ENCODE results near the gene AVPI1. TPM values are rescaled to one million over a fixed set of nuclear protein-coding genes. Genes with fewer than 3 reads are reported as not detected.

Gene AVPI1
- total and polyA plus RNA-seq, 2 donors (not counting 3 experiments of a cell fraction or from before 2014, with no cell fraction given), result 2.4 to 3.7 TPM

GRCh38 chr10:97708976-97709946 lies 22.2 kb upstream of the AVPI1 start:
- Histone ChIP-seq H2AFZ (ENCODE audit: low read depth, low read length) (no peak overlapping the region), H3K9ac (replicated peaks; ENCODE audit: extremely low read depth, insufficient read depth, low read length) (no peak overlapping the region), H3K4me3 (replicated peaks in 1 of 3; ENCODE audit: insufficient read depth in 1 of 3, low read depth in 1 of 3, low read length in 3 of 3) (no peak overlapping the region), H3K4me2 (ENCODE audit: insufficient read depth, low read length) (no peak overlapping the region), H3K36me3 (ENCODE audit: control insufficient read depth in 2 of 2, extremely low read depth in 1 of 2, insufficient read depth in 2 of 2, low read length in 2 of 2) (no peaks in the 10 kb centered on the region), H3K79me2 (ENCODE audit: control insufficient read depth, insufficient read depth, low read length) (peaks cover 5% of the 10 kb centered on the region), H3K27me3 (ENCODE audit: control insufficient read depth in 2 of 2, insufficient read depth in 2 of 2, low read length in 2 of 2) (no peaks in the 10 kb centered on the region), H3K4me1 (ENCODE audit: control insufficient read depth, extremely low read depth, insufficient read depth, low read length) (peaks cover 4% of the 10 kb centered on the region), H4K20me1 (replicated peaks; ENCODE audit: control insufficient read depth, extremely low read depth, insufficient read depth, low read length) (no peaks in the 10 kb centered on the region), H3K27ac (ENCODE audit: insufficient read depth, low read depth, low read length) (no peak overlapping the region), H3K9me3 (replicated peaks; ENCODE audit: control insufficient read depth, insufficient read depth, low read length) (no peaks in the 10 kb centered on the region), H3K9me1 (replicated peaks; ENCODE audit: control insufficient read depth, extremely low read depth, insufficient read depth, low read length) (no peaks in the 10 kb centered on the region)
- ChIA-PET POLR2A (interaction anchor here (0.6 to 1.2 kb wide), 2 partner anchors 15 to 23 kb away, joined by 3 to 4 read pairs; no protein-coding TSS in a partner anchor), CTCF (interaction anchor here (0.6 to 18.5 kb wide), 30 partner anchors 8 to 1849 kb away, joined by 3 to 863 read pairs (median 4); partner anchors contain the start of genes AVPI1 and ZFYVE27)
- peak; percentile 72 for DNase-seq (ENCODE audit: low read depth, low spot score)
- BruUV-seq (replicated peaks), result no TSS peak
- peak; percentile 92 for FAIRE-seq
- dilution Hi-C loops (cut with MboI; ENCODE audit: extremely low pct_ligation_motif_present, low sequenced_read_pairs), result no loop called here
- peak; percentile 74 to 77 for TF ChIP-seq CTCF (IDR thresholded peaks at IDR 0.05; ENCODE audit: extremely low read depth in 1 of 2, insufficient read depth in 1 of 2, low read depth in 1 of 2, low read length in 2 of 2)
- TF ChIP-seq MYC (IDR thresholded peaks at IDR 0.05; ENCODE audit: low read depth, low read length), result no peak
- intact Hi-C loops (cut with micrococcal nuclease), result loop anchor here (1.0 kb wide), 1 partner anchor 22 kb away; no protein-coding TSS in a partner anchor

GRCh38 chr10:97708167-97708566 lies 21.1 kb upstream of the AVPI1 start:
- intact Hi-C loops (cut with micrococcal nuclease) (no loop called here), dilution Hi-C loops (cut with MboI; ENCODE audit: extremely low pct_ligation_motif_present, low sequenced_read_pairs) (no loop called here)
- DNase-seq (ENCODE audit: low read depth, low spot score) (no peak), FAIRE-seq (no peak)
- no peak overlapping the region for H3K4me2 ChIP-seq (ENCODE audit: insufficient read depth, low read length)
- no peak for TF ChIP-seq GATA2 (IDR thresholded peaks at IDR 0.05; ENCODE audit: insufficient read depth, insufficient read length, low read depth, low read length)
- no peak for TF ChIP-seq MYC (IDR thresholded peaks at IDR 0.05; ENCODE audit: low read depth, low read length)
- no peak for TF ChIP-seq JUN (IDR thresholded peaks at IDR 0.05; ENCODE audit: borderline replicate concordance, insufficient read depth, insufficient read length, low read depth)
- no peak for TF ChIP-seq CTCF (IDR thresholded peaks at IDR 0.05; ENCODE audit: extremely low read depth in 1 of 2, insufficient read depth in 1 of 2, low read depth in 1 of 2, low read length in 2 of 2)
- TF ChIP-seq FOS (IDR thresholded peaks at IDR 0.05; ENCODE audit: borderline replicate concordance, insufficient read depth, low read length), result no peak
- TF ChIP-seq EZH2 (IDR thresholded peaks at IDR 0.05; ENCODE audit: borderline replicate concordance, low read depth, low read length, severe bottlenecking), result no peak
- no peak for TF ChIP-seq POLR2A (IDR thresholded peaks at IDR 0.05; ENCODE audit: low read depth, low read length)
- TF ChIP-seq POLR2AphosphoS5 (IDR thresholded peaks at IDR 0.05; ENCODE audit: insufficient read depth, low read depth, low read length), result no peak
- TF ChIP-seq MAX (IDR thresholded peaks at IDR 0.05; ENCODE audit: insufficient read depth, insufficient read length), result no peak
- H4K20me1 ChIP-seq (replicated peaks; ENCODE audit: control insufficient read depth, extremely low read depth, insufficient read depth, low read length), result no peaks in the 10 kb centered on the region
- POLR2A ChIA-PET, result interaction anchor here (0.6 to 1.2 kb wide), 2 partner anchors 22 to 35 kb away, joined by 3 read pairs; no protein-coding TSS in a partner anchor
- CTCF ChIA-PET, result interaction anchor here (0.8 to 18.5 kb wide), 6 partner anchors 18 to 36 kb away, joined by 3 to 863 read pairs (median 32); partner anchors contain the start of genes AVPI1 and ZFYVE27
- H3K79me2 ChIP-seq (ENCODE audit: control insufficient read depth, insufficient read depth, low read length), result no peaks in the 10 kb centered on the region
- H3K27ac ChIP-seq (ENCODE audit: insufficient read depth, low read depth, low read length), result no peak overlapping the region
- peaks cover 3% of the 10 kb centered on the region for H3K4me1 ChIP-seq (ENCODE audit: control insufficient read depth, extremely low read depth, insufficient read depth, low read length)
- H2AFZ ChIP-seq (ENCODE audit: low read depth, low read length), result no peak overlapping the region
- no TSS peak for BruUV-seq (replicated peaks)
- H3K4me3 ChIP-seq (replicated peaks in 1 of 3; ENCODE audit: insufficient read depth in 1 of 3, low read depth in 1 of 3, low read length in 3 of 3), result no peak overlapping the region
- no peaks in the 10 kb centered on the region for H3K27me3 ChIP-seq (ENCODE audit: control insufficient read depth in 2 of 2, insufficient read depth in 2 of 2, low read length in 2 of 2)
- H3K36me3 ChIP-seq (ENCODE audit: control insufficient read depth in 2 of 2, extremely low read depth in 1 of 2, insufficient read depth in 2 of 2, low read length in 2 of 2), result no peaks in the 10 kb centered on the region
- no peaks in the 10 kb centered on the region for H3K9me1 ChIP-seq (replicated peaks; ENCODE audit: control insufficient read depth, extremely low read depth, insufficient read depth, low read length)
- H3K9ac ChIP-seq (replicated peaks; ENCODE audit: extremely low read depth, insufficient read depth, low read length), result no peak overlapping the region
- H3K9me3 ChIP-seq (replicated peaks; ENCODE audit: control insufficient read depth, insufficient read depth, low read length), result no peaks in the 10 kb centered on the region

All from endothelial cell of umbilical vein (primary cell).